NB4 (cell line): ENCODE data around the gene SLC38A11.

Experiments
- CTCF ChIP-seq: IDR thresholded peaks from one replicate; pipeline ENCODE4 v1.5.1; 2012; ENCODE audit warnings: low read depth, low read length
- MAX ChIP-seq: IDR thresholded peaks from 2 replicates; pipeline ENCODE4 v1.6.1; 2011; ENCODE audit warnings: low read depth, low read length
- MYC ChIP-seq: IDR thresholded peaks from 2 replicates; pipeline ENCODE4 v1.6.1; 2011; ENCODE audit warnings: low read depth, low read length
- POLR2A ChIP-seq: IDR thresholded peaks from 2 replicates; pipeline ENCODE4 v1.6.1; 2011; ENCODE audit warnings: mild to moderate bottlenecking; ENCODE audit not compliant: insufficient read length; ENCODE audit errors: extremely low read depth

- TF ChIP-seq CTCF = no peak
- TF ChIP-seq POLR2A = no peak
- no peak for TF ChIP-seq MAX
- TF ChIP-seq MYC = no peak
Observed at GRCh38 chr2:164849506-164849905, 105.8 kb downstream of the SLC38A11 start.
